GM18951 (cell line): Measurements from ENCODE around the gene ALG12.
A peak's percentile ranks its signal among the peaks of the same experiment; 100 is the strongest.

Experiments used
- POLR2A ChIP-seq: IDR thresholded peaks from 4 replicates; pipeline ENCODE4 v1.6.1; 2011; ENCODE audit warnings: mild to moderate bottlenecking; ENCODE audit not compliant: insufficient read length, insufficient read depth; ENCODE audit errors: extremely low read depth
- in situ Hi-C: fragments of 300-500 bp; cut with MboI; formaldehyde crosslinking; loops from one replicate; pipeline ENCODE4 v1.12.0; 2022; ENCODE audit warnings: low sequenced_read_pairs, mixed read lengths, inconsistent platforms; ENCODE audit not compliant: unreplicated experiment

ALG12 gene

DNA sequence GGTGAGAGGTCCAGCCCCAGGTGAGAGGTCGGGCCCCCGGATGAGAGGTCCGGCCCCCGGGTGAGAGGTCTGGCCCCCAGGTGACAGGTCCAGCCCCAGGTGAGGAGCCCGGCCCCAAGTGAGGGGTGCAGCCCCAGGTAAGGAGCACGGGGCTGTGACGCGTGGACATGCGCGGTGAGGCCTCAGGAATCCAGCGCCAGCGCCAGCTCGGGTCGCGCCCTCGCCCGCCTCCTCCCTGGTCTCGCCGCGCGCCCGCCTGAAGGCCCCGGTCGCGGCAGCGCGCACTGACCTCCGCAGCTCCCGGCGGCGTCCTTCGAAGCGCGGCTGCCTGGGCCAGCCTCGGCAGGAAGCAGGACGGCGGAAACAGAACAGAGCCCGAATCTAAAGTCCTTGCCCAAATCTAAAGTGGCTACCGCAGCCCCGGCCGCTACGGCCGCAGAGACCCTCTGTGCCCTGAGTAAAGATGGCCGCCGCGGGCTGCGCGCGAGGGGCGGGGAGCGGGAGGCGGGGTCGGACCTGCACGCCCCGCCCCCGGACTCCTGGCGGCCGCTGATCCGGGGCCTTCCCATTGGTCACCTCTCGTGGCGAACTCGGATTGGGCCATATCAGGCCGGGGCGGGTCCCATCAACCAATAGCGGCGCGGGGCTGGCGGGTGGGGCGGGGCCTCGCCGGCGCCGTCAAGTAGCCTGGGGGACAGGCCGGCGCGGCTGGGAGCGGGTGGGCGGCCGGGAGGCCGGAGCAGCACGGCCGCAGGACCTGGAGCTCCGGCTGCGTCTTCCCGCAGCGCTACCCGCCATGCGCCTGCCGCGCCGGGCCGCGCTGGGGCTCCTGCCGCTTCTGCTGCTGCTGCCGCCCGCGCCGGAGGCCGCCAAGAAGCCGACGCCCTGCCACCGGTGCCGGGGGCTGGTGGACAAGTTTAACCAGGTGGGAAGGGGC lies at the start of gene ALG12, which contains the start of gene CRELD2:
TSS of gene ALG12 (minus strand) at position 465 of the 937 bp plus-strand sequence. CDS start 4,673 bp downstream, outside the sequence.
TSS of gene CRELD2 (plus strand) at position 661 of the 937 bp plus-strand sequence. CDS start at position 797, 136 bp downstream.
- in situ Hi-C loops, result loop anchor here (10.0 kb wide), 1 partner anchor 143 kb away; no protein-coding TSS in a partner anchor
- TF ChIP-seq POLR2A, result peak; percentile 91

DNA sequence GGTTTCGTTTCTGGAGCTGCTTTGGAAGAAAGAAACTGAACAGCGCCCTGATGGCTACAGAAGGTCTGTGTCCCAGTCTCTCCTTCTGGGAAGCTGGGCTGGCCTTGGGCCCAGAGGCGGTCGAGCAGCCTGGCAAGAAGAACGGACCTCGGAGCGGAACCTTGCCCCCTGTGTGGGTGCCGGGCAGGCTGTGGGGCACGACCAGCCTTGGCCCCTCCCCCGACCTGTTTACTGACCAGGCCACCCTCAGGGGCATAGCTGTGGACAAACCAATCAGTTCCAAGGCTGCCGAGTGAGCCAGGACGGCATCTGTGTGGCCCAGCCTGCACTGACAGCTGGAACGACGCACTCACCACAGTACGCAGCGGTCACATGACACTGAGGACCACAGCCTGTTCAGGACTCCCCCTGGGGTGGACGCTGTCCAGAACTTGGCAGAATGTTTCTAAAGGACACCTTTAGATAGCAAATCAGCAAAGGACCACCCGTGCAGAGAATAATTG lies 49.5 kb upstream of the ALG12 start:
- in situ Hi-C loops, result no loop called here

GRCh38 chr22:49966774-49967705 lies 48.8 kb upstream of the ALG12 start:
- in situ Hi-C loops, result no loop called here
- no peak for TF ChIP-seq POLR2A

More for the DNA sequence above, 49.5 kb upstream of the ALG12 start:
- no peak for TF ChIP-seq POLR2A

DNA sequence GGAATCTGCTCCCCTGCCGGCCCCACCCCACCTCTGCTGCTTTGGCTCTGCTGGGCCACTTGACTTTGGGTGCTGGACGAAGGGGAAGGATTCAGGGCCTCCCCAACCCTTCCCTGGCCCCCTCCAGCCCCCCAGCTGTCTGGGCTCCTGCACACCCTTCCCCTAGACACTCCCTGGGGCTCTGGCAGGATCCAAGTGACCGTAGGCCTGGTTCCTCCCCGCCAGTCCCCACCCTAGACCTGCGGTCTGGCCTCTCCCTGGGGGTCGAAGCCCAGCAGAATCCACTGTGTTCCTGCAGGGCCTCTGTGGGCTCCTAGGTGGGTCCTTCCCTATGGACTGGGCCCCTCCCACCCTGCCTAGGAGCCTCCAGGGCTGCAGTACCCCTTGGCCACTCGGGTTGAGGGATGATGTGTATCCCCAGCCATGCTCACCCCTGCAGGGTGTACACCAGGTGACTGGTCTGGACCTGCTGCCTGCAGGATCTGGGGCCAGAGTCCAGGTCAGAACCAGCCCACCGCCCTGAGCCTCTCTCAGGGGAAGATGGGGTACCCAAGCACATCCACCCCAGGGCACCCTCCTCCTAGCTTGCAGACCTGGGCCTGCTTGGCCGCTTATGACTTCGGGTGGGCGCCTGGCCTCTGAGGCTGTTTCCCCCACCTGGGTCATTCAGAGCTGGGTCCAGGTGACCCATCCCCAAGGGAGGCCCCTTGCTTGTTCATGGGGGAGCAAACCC lies 48.0 kb upstream of the ALG12 start:
- in situ Hi-C loops, result no loop called here
- TF ChIP-seq POLR2A, result peak; percentile 13

DNA sequence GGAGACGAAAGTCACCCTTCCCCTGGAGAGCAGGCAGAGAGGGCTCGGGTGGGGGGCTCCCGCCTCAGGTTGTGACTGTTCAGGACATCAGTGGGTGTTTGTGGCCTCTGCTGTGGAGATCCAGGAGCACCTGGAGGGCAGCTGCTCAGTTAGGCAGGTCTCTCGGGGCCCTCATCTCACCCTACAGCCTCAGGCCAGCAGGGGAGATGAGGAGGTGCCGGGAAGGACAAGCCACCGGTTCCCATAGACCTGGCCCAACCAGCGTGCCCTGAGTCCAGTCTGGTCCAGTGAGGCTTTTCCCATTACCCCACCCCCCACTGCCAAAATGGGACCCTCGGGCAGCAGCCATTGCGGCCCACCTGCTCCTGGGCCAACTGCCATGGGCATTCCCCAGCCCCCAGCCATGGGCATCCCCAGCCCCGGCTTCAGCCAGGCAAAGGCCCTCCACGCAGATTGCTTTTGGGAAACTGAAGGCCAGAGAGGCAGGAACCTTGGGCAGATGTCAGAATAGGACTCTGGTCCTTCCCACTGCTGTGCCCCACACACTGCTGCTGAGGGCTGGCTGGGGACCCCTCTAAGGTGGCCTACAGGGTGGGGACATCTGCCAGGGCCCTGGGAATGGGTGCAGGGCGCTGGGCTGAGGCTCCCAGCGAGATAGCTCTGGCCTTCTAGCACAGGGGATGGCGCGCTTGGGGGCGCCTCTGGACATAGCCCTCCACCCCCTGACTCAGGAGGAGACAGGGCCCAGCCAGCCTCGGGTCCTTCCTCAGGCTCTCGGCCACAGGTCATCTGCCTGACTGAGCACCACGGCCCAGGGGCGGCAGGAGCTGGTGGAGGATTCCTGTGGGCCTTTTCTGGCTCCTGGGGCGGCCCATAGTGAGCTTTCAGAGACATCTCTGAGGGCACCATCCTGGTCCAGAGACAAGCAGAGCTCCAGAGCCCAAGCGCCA lies 47.1 kb upstream of the ALG12 start:
- in situ Hi-C loops, result no loop called here
- TF ChIP-seq POLR2A, result peak; percentile 30

GRCh38 chr22:49964136-49965090 lies 46.2 kb upstream of the ALG12 start:
- in situ Hi-C loops, result no loop called here
- TF ChIP-seq POLR2A, result no peak

GRCh38 chr22:49963647-49964026 lies 45.4 kb upstream of the ALG12 start:
- in situ Hi-C loops, result no loop called here
- no peak for TF ChIP-seq POLR2A

GRCh38 chr22:49962751-49963646 lies 44.8 kb upstream of the ALG12 start:
- no peak for TF ChIP-seq POLR2A
- in situ Hi-C loops, result no loop called here

DNA sequence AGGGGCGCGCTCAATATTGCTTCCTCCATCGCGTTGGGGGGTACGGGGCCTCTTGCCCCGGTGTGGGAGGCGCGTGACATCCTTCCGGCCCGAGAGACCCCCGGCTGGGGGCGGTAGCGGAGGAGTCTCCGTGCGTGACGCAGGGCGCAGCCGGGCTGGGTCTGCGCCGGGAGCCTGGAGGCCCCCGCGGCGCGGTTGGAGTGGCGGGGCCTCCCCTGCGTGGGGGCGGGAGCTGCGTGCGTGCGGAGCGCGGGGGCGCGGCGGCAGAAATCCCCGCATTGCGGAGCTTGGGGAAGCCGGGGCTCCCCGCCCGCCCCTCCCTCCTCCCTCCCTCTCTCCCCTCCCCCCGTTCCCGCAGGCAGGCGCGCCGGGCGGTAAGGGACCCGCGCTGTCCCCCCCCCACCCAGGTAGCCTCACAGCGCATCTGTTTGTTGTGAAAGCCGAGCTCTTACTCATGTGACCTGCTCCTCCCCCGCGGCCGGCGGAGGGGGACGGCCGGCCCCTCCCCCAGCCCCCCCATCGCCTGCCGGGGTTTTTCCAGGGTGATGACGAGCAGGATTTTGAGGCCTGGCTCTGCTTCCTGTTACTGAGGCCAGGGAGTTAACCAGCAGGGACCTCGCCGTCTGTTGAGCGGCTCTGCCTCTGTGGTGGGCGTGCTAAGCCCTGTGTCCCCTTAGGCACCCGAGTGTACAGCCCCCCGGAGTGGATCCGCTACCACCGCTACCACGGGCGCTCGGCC lies 43.9 kb upstream of the ALG12 start:
- TF ChIP-seq POLR2A, result peak; percentile 51
- in situ Hi-C loops, result no loop called here
